Smooth muscle cell (in vitro differentiated cells): Measurements from ENCODE around the gene C2CD4D. TPM values are rescaled to one million over a fixed set of nuclear protein-coding genes. Genes with fewer than 3 reads are reported as not detected.
"Not testable (repeated sequence)": the region's sequence is repeated elsewhere in the genome, so short reads cannot be mapped to it uniquely, and the experiment has no call there.

ENCODE experiments used
- DNase-seq: peaks from one replicate; lab custom pipeline; 2025; ENCODE audit not compliant: unreplicated experiment; lab: John Stamatoyannopoulos, UW
- H2AFZ ChIP-seq: fragments of 200-600 bp; sonication (generic); 2 replicates; pipeline ENCODE4 v1.6.0; 2016; ENCODE audit warnings: antibody characterized with exemption, low read depth, mild to moderate bottlenecking
- H3F3A ChIP-seq: fragments of 200-600 bp; sonication (generic); 2 replicates; pipeline ENCODE4 v1.6.0; 2017; ENCODE audit warnings: antibody characterized with exemption, low read depth
- H3K27ac ChIP-seq: fragments of 200-600 bp; sonication (generic); 2 replicates; pipeline ENCODE4 v1.5.1; 2016; ENCODE audit warnings: low read depth, mild to moderate bottlenecking
- H3K27me3 ChIP-seq: fragments of 200-600 bp; sonication (generic); 2 replicates; pipeline ENCODE4 v1.6.1; 2016; ENCODE audit warnings: low read depth, mild to moderate bottlenecking
- H3K36me3 ChIP-seq: fragments of 200-600 bp; sonication (generic); 2 replicates; pipeline ENCODE4 v1.5.1; 2016; ENCODE audit warnings: low read depth
- H3K4me1 ChIP-seq: fragments of 200-600 bp; sonication (generic); 2 replicates; pipeline ENCODE4 v1.5.1; 2016; ENCODE audit warnings: low read depth
- H3K4me2 ChIP-seq: fragments of 200-600 bp; sonication (generic); 2 replicates; pipeline ENCODE4 v1.6.0; 2016; ENCODE audit warnings: mild to moderate bottlenecking
- H3K4me3 ChIP-seq: fragments of 200-600 bp; sonication (generic); 2 replicates; pipeline ENCODE4 v1.5.1; 2016; ENCODE audit warnings: mild to moderate bottlenecking
- H3K79me2 ChIP-seq: fragments of 200-600 bp; sonication (generic); 2 replicates; pipeline ENCODE4 v1.6.0; 2016; ENCODE audit warnings: low read depth, mild to moderate bottlenecking
- H3K9ac ChIP-seq: fragments of 200-600 bp; sonication (generic); 2 replicates; pipeline ENCODE4 v1.6.0; 2016; ENCODE audit warnings: low read depth
- H3K9me3 ChIP-seq: fragments of 200-600 bp; sonication (generic); replicated peaks from 2 replicates; pipeline ENCODE4 v1.5.1; 2016; ENCODE audit warnings: low read depth
- H4K20me1 ChIP-seq: fragments of 200-600 bp; sonication (generic); 2 replicates; pipeline ENCODE4 v1.6.0; 2016; ENCODE audit warnings: low read depth
- CTCF ChIP-seq: fragments of 200-600 bp; sonication (generic); IDR thresholded peaks from 2 replicates; pipeline ENCODE4 v1.5.1; 2017; ENCODE audit warnings: borderline replicate concordance, mild to moderate bottlenecking, antibody characterized with exemption; ENCODE audit not compliant: insufficient read depth, poor library complexity, severe bottlenecking
- WGBS: methylation state at CpG from one replicate; pipeline ENCODE4 v1.1.7; 2016; ENCODE audit warnings: low lambda C conversion rate; 5-methylcytosine and 5-hydroxymethylcytosine counted together
- polyA plus RNA-seq: library from polyadenylated mRNA; unstranded; fragments of >200 nt; fragmentation: Nextera tagmentation; extraction: Ambion mirVana; gene quantifications from 2 replicates; pipeline ENCODE4 v1.2.1, GENCODE V29; 2016
- total RNA-seq: library from RNA; depleted of rRNA; stranded (reverse); fragments of >200 nt; gene quantifications from 2 replicates; pipeline ENCODE4 v1.2.3, GENCODE V29; 2014

Gene C2CD4D
- total and polyA plus RNA-seq, 2 experiments from 2014 or later = not detected

- Histone ChIP-seq H3K4me2 (no peak overlapping the region), H3K27ac (no peak overlapping the region), H3F3A (no peaks in the 10 kb centered on the region), H3K79me2 (no peaks in the 10 kb centered on the region), H3K4me3 (no peak overlapping the region), H3K36me3 (no peaks in the 10 kb centered on the region), H3K4me1 (no peaks in the 10 kb centered on the region), H3K9ac (no peak overlapping the region), H4K20me1 (no peaks in the 10 kb centered on the region), H3K9me3 (no peaks in the 10 kb centered on the region), H2AFZ (peak overlapping the region; percentile 5), H3K27me3 (no peaks in the 10 kb centered on the region)
- TF ChIP-seq CTCF = no peak
- 87% methylated on average over 6 of the region's 6 CpGs for WGBS
- no peak for DNase-seq
These were observed 19.5 kb upstream of the C2CD4D start for GRCh38 chr1:151858886-151859665.

- 79% methylated on average over 3 of the region's 3 CpGs for WGBS
These were observed 18.6 kb upstream of the C2CD4D start for GRCh38 chr1:151858030-151858746.

GRCh38 chr1:151855933-151856332, 16.3 kb upstream of the C2CD4D start:
- Histone ChIP-seq H3K4me1 (no peaks in the 10 kb centered on the region), H3K36me3 (no peaks in the 10 kb centered on the region), H3K9me3 (no peaks in the 10 kb centered on the region), H3K4me2 (peak overlapping the region; percentile 42), H3K9ac (no peak overlapping the region), H2AFZ (peak overlapping the region; percentile 41), H3K27me3 (no peaks in the 10 kb centered on the region), H3K79me2 (no peaks in the 10 kb centered on the region), H3K27ac (peak overlapping the region; percentile 49), H3F3A (no peaks in the 10 kb centered on the region), H4K20me1 (no peaks in the 10 kb centered on the region), H3K4me3 (no peak overlapping the region)
- DNase-seq = no peak
- no peak for TF ChIP-seq CTCF
- 4% methylated on average over 4 of the region's 4 CpGs for WGBS

More at GRCh38 chr1:151858030-151858746, 18.6 kb upstream of the C2CD4D start:
- DNase-seq = no peak
- no peak overlapping the region for H3K27ac ChIP-seq
- H3K27me3 ChIP-seq = no peaks in the 10 kb centered on the region
- no peaks in the 10 kb centered on the region for H3K4me1 ChIP-seq
- H3F3A ChIP-seq = no peaks in the 10 kb centered on the region
- H3K9ac ChIP-seq = no peak overlapping the region
- H3K4me2 ChIP-seq = no peak overlapping the region
- no peaks in the 10 kb centered on the region for H3K36me3 ChIP-seq
- no peaks in the 10 kb centered on the region for H3K9me3 ChIP-seq
- no peak for TF ChIP-seq CTCF
- H2AFZ ChIP-seq = peak overlapping the region; percentile 5
- no peak overlapping the region for H3K4me3 ChIP-seq
- H3K79me2 ChIP-seq = no peaks in the 10 kb centered on the region
- H4K20me1 ChIP-seq = no peaks in the 10 kb centered on the region

GRCh38 chr1:151855516-151855915, 15.9 kb upstream of the C2CD4D start:
- H3F3A ChIP-seq, DNase-seq, H3K27me3 ChIP-seq: not testable (repeated sequence)

More at GRCh38 chr1:151855516-151855915, 15.9 kb upstream of the C2CD4D start:
- not testable (repeated sequence) for H4K20me1 ChIP-seq, H3K9me3 ChIP-seq, H3K79me2 ChIP-seq, H3K4me1 ChIP-seq, H3K36me3 ChIP-seq, H3K9ac ChIP-seq, H3K4me3 ChIP-seq
- peak overlapping the region; percentile 41 for H2AFZ ChIP-seq
- H3K27ac ChIP-seq = peak overlapping the region; percentile 49
- peak overlapping the region; percentile 42 for H3K4me2 ChIP-seq
- 42% methylated on average over 8 of the region's 8 CpGs for WGBS
